Lung (tissue), 12 donors: ENCODE results near the gene AHCYL2. TPM values are rescaled to one million over a fixed set of nuclear protein-coding genes. Genes with fewer than 3 reads are reported as not detected.

Source experiments
- ATAC-seq: fragments of 200-7000 bp; cut with Tn5 transposase; one replicate; pipeline ENCODE4 v1.9.1; 2020; ENCODE audit warnings: moderate number of reproducible peaks; ENCODE audit not compliant: insufficient read depth, low FRiP score
- DNase-seq, 3 donors: peaks; one replicate each; pipeline ENCODE4 v3.0.0-alpha.2; 2013 to 2017
- H3K27ac ChIP-seq, 2 donors: one replicate each; pipeline ENCODE4 v1.5.1; 2013; ENCODE audit warnings: mild to moderate bottlenecking in 2 of 2, moderate library complexity in 2 of 2, control low read depth in 1 of 2, inconsistent platforms in 1 of 2, low read depth in 1 of 2, low read length in 1 of 2
- H3K27me3 ChIP-seq, 3 donors: one replicate each; pipeline ENCODE4 v1.5.1; 2013; ENCODE audit warnings: low read length in 2 of 3; ENCODE audit not compliant: control insufficient read depth in 3 of 3, insufficient read depth in 3 of 3
- H3K36me3 ChIP-seq, 4 donors: one replicate each; pipeline ENCODE4 v1.5.1; 2013; ENCODE audit warnings: low read length in 4 of 4, mild to moderate bottlenecking in 1 of 4, moderate library complexity in 1 of 4; ENCODE audit not compliant: control insufficient read depth in 4 of 4, insufficient read depth in 4 of 4
- H3K4me1 ChIP-seq, 5 donors: one replicate each; pipeline ENCODE4 v1.5.1; 2013; ENCODE audit warnings: low read length in 5 of 5, mild to moderate bottlenecking in 2 of 5, moderate library complexity in 1 of 5; ENCODE audit not compliant: control insufficient read depth in 5 of 5, insufficient read depth in 5 of 5
- H3K4me3 ChIP-seq: one replicate; pipeline ENCODE4 v1.5.1; 2013; ENCODE audit warnings: mild to moderate bottlenecking, control low read depth, moderate library complexity
- H3K9ac ChIP-seq, 2 donors: one replicate each; pipeline ENCODE4 v1.5.1; 2013; ENCODE audit warnings: low read length in 2 of 2, control low read depth in 1 of 2; ENCODE audit not compliant: insufficient read depth in 1 of 2
- H3K9me3 ChIP-seq, 4 donors: one replicate each; pipeline ENCODE4 v1.5.1; 2013; ENCODE audit warnings: low read length in 3 of 4, mild to moderate bottlenecking in 1 of 4, moderate library complexity in 1 of 4; ENCODE audit not compliant: control insufficient read depth in 4 of 4, insufficient read depth in 3 of 4
- CTCF ChIP-seq: IDR thresholded peaks from 2 replicates; pipeline ENCODE4 v1.5.1; 2012; ENCODE audit warnings: mild to moderate bottlenecking; ENCODE audit errors: control extremely low read depth, extremely low read depth
- WGBS, 2 donors: extraction: QIAGEN DNeasy Blood & Tissue Kit; methylation state at CpG; one replicate each; pipeline ENCODE4 v1.1.7; 2013; 5-methylcytosine and 5-hydroxymethylcytosine counted together
- polyA plus RNA-seq, 2 donors: library from polyadenylated mRNA; stranded (reverse); fragments of 200-250 nt; gene quantifications; one replicate each; pipeline ENCODE4 v1.2.1, GENCODE V29; 2013
- total RNA-seq, 2 donors: library from RNA; depleted of rRNA in 1 of 2; stranded (reverse); fragments of >200 nt in 1 of 2; gene quantifications; one replicate each; pipeline ENCODE4 v1.2.1, GENCODE V29; 2014 to 2021
- donor health status: control.
- donor health status: control.
- donor health status: Bipolar disorder and iron deficiency.
- donor health status: healthy.
- donor health status: DM: yes; HTN: yes; CAD: no.

AHCYL2 gene
- total and polyA plus RNA-seq, 4 donors, result 16.3 to 172 (median 93.8) TPM

- WGBS, 2 donors, result 65 to 67% methylated on average over 6 of the region's 6 CpGs
- peak; percentile 40 for ATAC-seq
- Histone ChIP-seq H3K36me3 (peaks cover 0 to 5% (median 2%) of the 10 kb centered on the region in 4 donors), H3K9ac (no peak overlapping the region), H3K4me3 (no peak overlapping the region), H3K27me3 (no peaks in the 10 kb centered on the region), H3K27ac (no peak overlapping the region), H3K9me3 (no peaks in the 10 kb centered on the region), H3K4me1 (peaks cover 0 to 11% (median 1%) of the 10 kb centered on the region in 5 donors)
- DNase-seq, result no peak
- no peak for TF ChIP-seq CTCF
Measured at GRCh38 chr7:129376778-129377700, 152.2 kb downstream of the AHCYL2 start.

GRCh38 chr7:129381710-129382484 is 157.1 kb downstream of the AHCYL2 start:
- DNase-seq (no peak), ATAC-seq (no peak)
- Histone ChIP-seq H3K4me1 (no peaks in the 10 kb centered on the region), H3K9ac (no peak overlapping the region), H3K27ac (no peak overlapping the region), H3K4me3 (no peak overlapping the region), H3K9me3 (no peaks in the 10 kb centered on the region), H3K36me3 (peaks cover 0 to 7% (median under 1%) of the 10 kb centered on the region in 4 donors), H3K27me3 (no peaks in the 10 kb centered on the region)
- no peak for TF ChIP-seq CTCF
- WGBS, 2 donors, result 96 to 98% methylated on average over 9 of the region's 9 CpGs

- Histone ChIP-seq H3K36me3 (peaks cover 0 to 7% (median under 1%) of the 10 kb centered on the region in 4 donors), H3K4me3 (no peak overlapping the region), H3K9me3 (no peaks in the 10 kb centered on the region), H3K9ac (no peak overlapping the region), H3K27me3 (no peaks in the 10 kb centered on the region), H3K4me1 (no peaks in the 10 kb centered on the region), H3K27ac (no peak overlapping the region)
- DNase-seq (no peak), ATAC-seq (no peak)
- 55 to 76% methylated on average over 3 of the region's 3 CpGs for WGBS, 2 donors
- TF ChIP-seq CTCF, result no peak
Measured at GRCh38 chr7:129383542-129384132, 158.8 kb downstream of the AHCYL2 start.
